HG03025 (cell line): ENCODE data around the gene ATP2B1.

Experiments
- ATAC-seq: cut with Tn5 transposase; IDR thresholded peaks from one replicate; pipeline ENCODE4 v1.9.1; 2021; ENCODE audit warnings: mild to moderate bottlenecking, moderate library complexity; ENCODE audit not compliant: unreplicated experiment, low FRiP score

Gene ATP2B1

DNA sequence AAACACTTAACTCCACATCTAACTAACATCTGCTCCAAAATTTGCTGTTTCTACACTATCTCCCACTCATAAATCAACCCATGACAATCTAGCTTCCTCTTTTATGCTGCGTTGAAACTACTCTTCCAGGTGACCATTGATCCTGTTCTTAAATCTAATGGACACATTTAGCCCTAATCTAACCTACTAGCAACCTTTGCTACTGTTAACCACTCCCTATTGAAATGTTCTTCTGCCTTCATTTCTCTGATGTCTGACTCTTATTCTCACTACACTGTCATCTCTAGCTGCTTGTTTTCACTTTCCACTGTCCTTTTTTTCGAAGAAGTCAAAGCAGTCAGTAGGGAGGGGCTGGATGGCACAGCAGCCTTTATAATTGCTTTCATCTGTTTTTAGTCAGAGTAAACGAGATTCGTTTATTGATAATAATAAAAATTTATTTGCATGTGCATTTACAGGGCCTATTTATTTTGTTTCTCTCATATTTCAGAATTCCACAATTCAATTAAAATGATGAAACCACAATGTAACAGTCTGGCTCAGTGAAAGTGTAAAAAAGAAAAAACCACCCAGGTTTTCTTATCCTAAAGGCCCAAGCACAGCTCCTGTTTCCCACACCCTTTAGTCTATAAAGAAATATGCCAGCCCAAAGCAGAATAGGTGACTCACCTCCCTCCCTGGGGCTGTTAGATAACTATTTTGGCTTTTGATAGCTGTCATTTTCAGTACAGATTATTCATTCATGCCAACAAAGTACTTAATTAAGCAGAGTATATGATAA lies 44.9 kb downstream of the ATP2B1 start:
- ATAC-seq: peak; percentile 77

DNA sequence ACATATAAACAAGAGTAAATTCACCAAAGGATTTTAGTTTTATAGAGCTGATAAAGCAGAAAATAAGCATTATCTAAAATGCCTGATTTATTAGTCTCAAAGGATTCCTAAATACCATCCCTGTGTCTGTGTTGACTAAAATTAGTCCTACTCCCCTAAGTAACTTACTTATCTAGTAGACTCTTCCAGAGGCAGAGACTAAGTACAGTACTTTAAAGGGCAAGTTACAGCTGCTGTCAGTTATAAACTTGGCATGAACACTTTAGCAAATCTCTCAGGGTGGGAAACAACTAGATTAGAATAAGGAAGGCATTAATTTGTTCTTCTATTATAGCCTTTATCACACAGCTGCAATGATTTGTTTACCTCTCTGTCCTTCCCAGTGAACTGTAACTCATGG lies 46.0 kb downstream of the ATP2B1 start:
- no peak for ATAC-seq

DNA sequence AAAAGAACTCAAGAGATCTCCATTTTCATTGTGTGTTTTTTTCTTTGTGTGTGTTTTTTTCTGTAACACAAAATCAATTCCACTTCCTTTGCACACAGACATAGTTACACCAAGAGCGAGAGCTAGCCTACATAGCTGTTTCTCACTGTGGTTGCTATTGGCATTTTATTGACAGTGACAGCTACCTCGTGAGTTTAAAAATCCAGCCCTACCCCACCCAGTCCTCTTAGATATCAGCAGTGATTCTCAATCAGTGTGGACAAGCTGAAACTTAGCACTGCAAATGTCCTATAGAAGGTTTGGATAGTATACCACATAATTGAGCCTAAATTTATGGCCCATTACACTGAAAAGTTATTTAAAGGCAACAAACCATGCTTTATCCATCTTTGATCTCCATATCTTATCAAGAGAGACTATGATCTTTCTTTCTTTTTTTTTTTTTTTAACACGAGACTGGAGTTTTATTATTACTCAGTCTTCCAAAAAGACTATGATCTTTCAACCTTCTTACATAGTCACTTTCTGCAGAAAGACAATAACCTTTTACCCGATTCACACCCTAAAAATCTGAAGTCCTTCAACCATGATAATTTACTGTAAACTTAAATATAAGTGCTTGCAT lies 46.8 kb downstream of the ATP2B1 start:
- no peak for ATAC-seq

DNA sequence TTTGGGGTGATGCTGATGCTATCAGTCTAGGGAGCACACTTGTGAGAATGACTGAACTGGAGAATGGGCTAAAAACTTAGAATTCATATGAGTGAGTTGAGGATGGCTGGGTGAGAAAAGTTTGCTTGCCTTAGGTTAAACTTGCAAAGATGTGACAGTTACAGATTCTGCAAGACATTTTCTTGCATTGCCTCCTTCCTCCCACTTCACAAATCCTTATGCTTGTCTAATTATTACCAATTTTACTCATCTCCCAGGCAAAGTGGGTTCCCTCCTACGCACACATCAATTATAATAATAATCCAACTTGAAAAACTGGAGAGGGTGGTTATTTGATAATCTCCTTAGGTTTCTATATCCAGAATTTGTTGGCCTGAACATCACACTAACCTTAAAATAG lies 50.9 kb downstream of the ATP2B1 start:
- ATAC-seq: no peak

DNA sequence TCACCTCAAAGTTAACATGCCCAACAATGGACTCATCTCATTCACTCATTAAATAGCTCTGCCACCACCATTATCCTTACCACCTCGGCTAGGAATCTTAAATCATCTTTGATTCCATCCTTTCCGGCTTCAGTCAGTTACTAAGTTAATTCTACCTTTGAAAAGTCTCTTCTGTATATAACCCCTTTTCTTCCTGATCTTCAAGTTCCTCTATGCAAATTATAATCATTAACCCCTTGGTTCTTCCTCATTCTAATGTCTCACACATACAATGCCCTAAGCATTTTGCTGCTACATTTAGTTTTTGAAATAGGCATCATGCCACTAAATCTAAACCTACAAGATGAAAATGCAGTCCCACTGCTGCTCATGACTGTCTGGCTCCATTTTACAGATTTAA lies 51.6 kb downstream of the ATP2B1 start:
- ATAC-seq: no peak

DNA sequence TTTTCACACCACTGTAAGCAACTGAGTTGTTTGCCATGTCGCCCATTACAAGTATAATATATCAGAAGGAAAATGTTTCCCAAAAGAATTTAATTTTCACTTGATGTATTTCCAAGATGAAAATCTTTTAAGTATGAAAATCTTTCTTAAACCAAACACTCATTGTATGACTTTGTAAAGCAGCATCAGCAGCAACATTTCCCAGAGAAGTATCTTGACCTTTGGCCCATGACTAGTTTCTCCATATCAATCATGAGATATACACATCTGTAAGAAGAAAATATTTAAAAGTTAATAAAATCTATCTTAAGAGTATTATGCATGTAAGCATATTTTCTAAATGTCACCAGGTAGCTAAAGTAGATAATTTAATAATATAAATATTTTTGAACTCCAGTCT lies 52.8 kb downstream of the ATP2B1 start:
- ATAC-seq: no peak

DNA sequence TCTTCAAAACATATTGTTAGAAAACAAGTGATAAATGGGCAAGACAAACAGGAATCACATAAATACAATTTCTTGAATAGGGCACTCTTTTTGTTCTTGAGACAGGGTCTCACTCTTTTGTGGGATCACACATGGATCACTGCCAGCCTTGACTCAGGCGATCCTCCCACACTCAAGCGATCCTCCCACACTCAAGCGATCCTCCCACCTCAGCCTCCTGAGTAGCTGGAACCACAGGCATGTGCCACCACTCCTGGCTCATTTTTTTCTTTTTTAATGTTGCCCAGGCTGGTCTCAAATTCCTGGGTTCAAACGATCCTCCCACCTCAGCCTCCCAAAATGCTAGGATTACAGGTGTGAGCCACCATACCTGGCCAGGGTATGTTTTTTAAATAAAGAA lies 57.4 kb downstream of the ATP2B1 start:
- no peak for ATAC-seq

DNA sequence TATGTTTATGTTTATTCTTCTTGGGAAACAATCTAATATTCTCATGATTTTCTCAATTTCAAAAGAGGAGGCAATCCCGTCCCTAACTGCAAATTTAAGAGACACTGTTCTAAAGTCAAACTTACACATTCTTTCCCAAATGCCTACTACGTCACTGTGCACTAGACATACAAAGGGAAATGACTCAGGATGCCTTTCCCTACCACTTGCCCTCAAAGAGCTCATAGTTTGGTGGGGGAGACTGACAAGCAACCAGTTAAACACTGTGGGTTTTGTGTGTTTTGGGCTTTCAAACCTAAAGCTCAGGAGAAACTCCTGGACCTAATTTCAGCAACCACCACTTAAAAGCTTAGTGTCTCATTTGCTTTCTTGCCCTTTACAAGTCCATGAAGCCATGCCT lies 58.4 kb downstream of the ATP2B1 start:
- no peak for ATAC-seq

DNA sequence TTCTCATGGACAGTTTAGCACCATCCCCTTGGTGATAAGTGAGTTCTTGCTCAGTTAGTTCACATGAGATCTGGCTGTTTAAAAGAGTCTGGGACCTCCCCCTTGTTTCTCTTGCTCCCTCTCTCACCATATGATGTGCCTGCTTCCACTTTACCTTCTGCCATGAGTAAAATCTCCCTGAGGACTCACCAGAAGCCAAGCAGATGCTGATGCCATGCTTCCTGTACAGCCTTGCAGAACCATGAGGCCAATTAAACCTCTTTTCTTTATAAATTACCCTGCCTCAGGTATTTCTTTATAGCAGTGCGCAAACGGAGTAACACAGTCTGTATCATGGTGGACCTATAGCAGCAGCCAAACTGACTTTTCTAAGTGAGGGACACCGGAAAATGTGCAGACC lies 58.8 kb downstream of the ATP2B1 start:
- ATAC-seq: no peak

DNA sequence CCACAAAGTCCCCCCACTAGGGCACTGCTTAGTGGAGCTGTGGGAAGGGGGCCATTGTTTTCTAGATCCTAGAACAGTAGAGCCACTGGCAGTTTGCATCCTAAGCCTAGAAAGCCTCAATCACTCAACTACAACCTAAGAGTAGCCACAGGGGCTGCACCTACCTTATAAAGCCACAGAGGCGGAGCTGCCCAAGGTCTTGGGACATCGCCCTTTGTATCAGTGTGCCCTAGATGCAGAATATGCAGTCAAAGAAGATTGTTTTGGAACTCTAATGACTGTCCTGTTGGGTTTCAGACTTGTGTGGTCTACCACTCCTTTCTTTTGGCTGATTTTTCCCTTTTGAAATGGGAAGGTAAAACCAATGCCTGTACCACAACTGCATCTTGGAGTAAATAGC lies 59.5 kb downstream of the ATP2B1 start:
- ATAC-seq: no peak

DNA sequence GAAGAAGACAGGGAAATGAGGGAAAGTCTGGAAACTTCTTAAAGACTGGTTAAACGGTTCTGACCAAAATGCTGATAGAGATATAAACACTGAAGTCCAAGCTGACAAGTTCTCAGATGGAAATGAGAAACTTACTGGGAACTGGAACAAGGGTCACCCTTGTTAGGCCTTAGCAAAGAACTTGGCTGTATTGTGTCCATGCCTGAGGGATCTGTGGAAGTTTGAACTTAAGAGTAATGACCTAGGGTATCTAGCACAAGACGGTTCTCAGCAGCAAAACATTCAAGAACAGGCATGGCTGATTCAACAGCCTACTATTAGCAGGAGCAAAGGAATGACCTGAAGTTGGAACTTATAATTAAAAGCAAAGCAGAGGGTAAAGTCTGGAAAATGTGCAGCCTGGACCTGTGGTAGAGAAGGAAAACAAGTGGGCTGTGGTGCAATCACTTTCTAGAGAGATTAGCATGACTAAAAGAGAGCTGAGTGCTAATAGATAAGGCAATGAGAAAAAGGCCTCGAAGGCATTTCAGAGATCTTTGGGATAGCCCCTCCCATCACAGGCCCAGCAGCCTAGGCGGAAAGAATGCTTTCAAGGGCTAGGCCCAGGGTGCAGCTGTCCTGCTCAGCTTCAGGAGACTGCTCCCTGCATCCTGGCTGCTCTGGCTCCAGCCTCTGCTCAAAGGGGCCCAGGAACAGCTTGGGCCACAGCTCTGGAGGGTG lies 60.3 kb downstream of the ATP2B1 start:
- ATAC-seq: no peak

DNA sequence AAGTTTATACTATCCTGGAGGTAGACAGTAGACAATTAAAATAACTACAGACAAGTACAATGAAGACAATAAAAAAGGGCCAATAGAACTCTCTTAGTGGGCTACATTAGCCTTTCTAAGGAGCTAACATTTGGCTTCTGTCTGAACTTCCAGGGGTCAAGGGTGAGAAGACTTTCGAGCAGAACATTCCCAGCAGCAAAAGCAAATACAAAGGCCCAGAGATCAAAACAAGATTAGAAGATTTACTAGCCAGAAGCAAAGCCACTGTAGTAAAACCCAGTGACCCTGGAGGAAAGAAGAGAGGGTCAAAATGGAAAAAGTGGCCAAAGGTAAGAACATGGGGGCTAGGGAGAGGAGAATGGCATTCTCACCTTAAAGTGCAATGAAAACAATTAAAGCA lies 63.2 kb downstream of the ATP2B1 start:
- no peak for ATAC-seq

DNA sequence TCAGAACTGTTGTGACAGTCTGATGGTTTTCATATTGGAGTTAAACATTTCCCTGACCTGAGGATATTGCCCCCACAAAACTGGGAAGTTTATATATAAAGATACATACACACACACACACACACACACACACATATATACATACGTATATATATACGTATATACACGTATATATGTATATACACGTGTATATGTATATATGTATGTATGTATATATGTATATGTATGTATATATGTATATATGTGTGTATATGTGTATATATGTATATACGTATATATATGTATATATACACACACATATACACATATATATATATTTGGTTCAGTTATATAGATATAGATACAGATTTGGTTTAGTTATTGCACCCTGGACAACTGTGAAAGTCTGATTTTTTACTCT lies 65.7 kb downstream of the ATP2B1 start:
- ATAC-seq: no peak

DNA sequence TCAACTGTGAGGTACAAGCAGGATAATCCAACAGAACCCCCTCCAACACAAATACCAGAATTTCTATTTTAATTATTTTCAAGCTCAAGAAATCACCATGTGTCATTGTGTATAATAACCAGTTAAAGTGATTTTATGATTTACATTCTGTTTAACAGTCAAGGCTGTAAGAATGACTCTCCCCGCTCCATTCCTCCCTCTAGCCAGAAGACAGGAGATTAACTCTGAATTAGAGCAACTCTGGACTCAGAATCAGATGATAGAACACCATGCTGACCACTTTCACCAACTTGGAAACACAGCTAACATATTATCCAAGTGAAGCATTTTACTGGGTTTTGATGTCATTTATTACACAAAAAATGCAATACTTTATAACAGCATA lies 71.9 kb downstream of the ATP2B1 start:
- no peak for ATAC-seq

DNA sequence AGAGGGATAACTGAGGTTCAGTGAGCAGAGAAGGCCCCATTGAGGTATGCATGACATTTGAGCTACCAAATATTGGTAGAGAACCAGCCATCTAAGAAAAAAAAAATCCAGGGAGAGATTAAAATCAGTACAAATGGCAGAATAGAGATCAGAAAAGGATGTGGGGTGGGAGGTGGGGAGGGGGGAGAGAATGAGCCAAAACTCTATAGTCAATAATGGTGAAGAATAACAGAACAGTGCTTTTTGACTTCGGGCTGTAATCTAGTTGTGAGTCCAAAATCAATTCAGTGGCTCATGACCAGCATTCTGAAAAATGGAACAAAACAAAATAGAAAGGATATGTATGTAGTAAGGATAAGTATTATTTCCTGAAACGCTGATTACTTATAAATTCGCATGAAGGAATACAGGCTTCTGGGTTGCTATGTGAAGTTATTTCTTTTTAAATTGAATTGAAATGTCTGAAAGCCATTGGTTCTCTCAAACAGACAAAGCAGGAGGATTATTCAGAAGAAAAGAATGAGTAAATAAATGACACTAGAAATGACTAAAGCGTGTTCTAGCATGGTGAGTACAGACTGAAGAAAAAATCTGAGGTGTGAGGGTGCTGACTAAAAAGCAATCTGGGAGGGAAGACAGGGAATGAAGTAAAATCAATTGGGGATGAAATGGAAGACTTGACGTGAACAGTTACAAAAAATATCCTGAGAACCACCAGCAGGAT lies 72.4 kb downstream of the ATP2B1 start:
- ATAC-seq: no peak

DNA sequence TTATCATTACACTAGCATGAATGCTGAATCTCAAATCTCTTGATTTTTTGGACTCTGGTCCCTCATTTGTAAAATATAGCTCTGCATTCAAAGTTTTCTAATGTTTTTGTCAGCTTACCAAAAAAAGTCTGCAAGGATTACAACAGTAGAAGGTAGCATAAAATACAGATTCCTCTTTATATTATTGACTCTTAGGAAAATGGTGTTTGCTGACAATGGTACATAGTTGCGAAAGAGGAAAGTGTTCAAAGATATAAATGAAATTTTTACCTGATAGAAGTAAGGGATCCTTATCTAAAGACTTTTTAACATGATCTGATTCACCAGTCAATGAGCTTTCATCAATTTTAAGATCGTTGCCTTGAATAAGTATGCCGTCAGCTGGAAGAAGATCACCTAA lies 74.1 kb downstream of the ATP2B1 start:
- no peak for ATAC-seq

DNA sequence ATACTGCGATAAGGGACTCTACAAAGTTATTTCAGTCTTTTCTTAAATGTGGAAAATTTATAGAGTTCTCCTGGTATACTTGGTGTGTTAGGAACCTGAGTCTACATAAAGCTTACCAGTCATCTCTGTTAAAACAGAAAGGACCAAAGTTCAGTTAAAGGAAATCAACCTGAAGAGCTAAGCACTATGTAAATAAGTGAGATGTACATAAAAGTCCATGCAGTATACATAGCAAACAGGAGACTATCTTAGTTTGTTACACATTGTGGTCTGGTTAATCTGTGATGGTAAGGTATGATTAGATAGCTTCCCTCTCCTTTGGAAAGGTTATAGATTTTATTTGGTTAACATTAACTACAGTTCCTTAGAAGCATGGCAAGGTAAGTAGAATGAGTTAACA lies 75.9 kb downstream of the ATP2B1 start:
- ATAC-seq: no peak

DNA sequence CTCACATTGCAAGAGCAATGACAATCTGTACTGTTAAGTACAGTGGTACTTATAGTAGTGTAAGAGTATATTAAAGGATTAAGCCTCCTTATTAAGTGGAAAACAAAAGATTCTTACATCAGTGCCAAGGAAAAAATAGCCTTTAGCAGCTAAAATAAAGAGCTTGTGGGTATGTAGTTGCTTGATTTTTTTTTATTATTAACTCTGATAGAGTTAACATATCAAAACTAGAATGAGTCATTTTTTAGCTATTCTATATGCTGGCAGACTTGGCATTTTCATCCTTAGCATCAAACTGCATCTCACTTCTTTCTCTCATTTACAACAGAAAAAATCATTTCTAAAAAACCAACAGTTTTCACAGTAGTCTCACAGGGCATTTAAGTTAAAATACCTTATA lies 86.5 kb downstream of the ATP2B1 start:
- ATAC-seq: no peak

DNA sequence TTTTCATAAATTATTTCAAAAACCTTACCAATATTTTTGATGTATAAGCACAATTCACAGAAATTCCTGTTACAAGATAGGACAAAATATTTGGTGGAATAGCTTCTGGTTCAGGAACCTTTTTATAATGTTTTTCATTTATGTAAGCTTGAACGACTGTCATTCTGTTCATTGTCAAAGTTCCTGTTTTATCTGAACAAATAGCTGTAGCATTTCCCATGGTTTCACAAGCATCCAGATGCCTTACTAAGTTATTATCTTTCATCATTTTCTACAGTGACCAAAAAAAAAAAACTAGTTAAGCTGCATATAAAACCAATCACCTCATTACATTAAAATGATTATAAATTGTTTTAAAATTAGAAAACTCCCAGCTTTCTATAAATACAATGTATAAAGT lies 87.1 kb downstream of the ATP2B1 start:
- no peak for ATAC-seq

DNA sequence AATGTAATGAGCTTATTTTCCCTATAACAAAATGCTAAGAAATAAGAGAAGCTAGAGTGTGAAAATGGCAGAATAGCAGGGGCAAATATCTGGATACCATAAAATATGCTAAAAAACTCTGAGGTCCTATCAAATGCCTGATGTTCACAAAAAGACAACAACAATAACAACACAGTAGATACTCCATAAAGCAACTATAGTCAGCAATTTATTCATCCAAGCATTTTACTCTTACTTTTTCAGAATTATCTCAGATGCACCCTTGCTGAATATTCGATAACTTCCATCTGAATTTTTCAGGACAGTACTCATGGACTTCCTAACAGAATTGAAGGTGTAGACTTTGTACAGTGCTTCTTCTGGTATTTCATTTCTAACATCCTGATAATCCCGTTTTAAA lies 88.9 kb downstream of the ATP2B1 start:
- no peak for ATAC-seq
